NCI-H1694 (cell line): ENCODE results near the gene ATP5F1B.
A peak's percentile ranks its signal among the peaks of the same experiment; 100 is the strongest.
"Not testable (repeated sequence)": the region's sequence is repeated elsewhere in the genome, so short reads cannot be mapped to it uniquely, and the experiment has no call there.

Source experiments
- DNase-seq: peaks from one replicate; lab custom pipeline; 2025; lab: John Stamatoyannopoulos, UW

The ATP5F1B gene

DNA sequence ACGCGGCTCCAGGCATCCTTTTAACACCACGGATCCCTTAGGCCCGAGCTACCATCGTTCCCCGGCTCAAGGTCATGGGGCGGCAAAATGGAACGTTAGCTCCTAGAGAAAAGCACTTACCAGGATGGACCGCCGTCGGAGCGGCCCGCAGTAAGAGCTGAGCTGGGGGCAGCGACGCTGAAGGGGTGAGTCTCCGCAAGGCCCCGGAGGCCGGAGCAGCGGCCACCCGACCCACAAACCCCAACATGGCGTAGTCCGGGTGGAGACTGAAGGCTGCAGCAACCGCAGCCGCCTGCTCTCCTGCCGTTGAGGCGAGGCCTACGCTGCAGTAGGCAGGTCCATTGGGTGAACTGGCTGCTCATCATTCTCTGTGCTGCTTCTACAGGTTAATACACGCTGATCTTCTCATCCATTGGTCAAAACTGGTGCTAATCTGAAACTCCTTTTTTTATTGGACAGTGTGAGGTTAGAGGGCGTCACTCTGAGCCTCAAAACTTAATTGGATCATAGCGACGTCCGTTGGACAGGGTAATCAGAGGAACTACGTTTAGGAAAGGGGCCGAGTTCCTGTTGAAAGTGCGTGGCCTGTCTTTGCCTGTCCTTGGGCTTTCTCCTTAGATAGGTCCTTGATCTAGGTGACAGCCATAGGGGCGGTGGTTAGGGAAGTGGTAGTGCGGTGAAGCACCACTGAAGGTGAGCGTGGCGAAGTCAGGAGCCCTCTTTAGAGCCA is at the start of gene ATP5F1B:
TSS of gene ATP5F1B (minus strand) at position 268 of the 730 bp plus-strand sequence. CDS start at position 247, 21 bp downstream.
- peak; percentile 99 for DNase-seq

DNA sequence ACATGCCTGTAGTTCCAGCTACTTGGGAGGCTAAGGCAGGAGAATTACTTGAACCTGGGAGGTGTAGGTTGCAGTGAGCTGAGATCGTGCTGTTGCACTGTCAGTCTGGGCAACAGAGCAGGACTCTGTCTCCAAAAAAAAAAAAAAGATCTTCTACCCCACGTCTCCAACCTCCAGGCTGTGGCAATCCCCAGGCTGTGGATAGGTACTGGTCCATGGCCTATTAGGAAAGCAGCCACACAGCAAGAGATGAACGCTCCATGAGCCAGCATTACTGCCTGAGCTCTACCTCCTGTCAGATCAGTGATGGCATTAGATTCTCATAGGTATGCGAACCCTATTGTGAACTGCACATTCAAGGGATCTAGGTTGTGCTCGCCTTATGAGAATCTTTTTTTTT is 48.4 kb upstream of the ATP5F1B start:
- no peak for DNase-seq

DNA sequence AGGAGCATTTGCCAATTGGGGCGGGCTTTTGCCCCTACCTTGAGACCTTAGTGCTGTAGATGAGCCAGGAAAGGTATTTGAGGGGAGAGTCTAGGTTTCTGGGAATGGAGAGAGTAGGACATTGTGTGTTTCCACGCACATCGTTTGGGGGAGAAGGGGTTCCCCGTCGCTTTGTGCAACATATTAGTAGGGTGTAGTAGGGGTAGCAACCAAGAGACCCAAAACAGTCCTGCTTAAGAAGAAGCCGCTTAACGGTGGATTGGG is 43.0 kb upstream of the ATP5F1B start:
- DNase-seq, result no peak

DNA sequence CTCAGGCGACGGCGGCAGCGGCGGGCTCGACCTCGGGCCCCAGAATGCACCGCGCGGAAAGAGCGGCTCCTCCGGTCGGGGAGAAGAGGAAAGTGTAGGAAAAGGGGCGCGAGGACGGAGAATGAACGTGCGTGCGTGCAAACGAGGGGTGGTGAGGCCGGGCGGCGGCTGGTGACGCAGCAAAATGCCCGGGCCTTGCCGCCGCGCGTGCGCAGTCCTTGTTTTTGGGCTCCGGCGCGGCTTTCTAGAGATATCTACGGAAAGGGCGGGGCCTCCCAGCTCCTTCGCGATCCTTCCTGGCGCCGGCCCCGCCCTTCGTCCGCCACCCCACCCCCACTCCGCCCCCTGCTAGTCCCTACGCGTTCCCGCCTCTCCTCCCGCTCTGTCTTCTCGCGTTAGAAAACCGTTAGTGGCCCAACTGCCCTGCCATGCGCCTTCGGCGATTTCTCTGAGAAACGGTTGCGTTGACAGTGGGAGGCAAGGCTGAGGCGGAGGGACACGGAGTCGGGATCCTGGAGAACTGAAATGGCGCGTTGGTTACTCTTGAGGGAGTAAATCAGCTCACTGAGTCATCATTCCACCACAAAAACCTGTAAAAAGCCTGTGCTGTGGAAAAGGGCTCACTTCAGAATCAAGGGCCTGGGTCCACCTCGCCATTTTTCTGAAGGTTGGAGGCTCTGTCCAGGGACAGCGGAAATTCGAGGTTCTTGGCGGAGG is 42.5 kb upstream of the ATP5F1B start, which contains the start of gene PTGES3:
TSS of gene PTGES3 (minus strand) at position 156 of the 717 bp plus-strand sequence. CDS start 285 bp downstream, outside the sequence.
- DNase-seq, result peak; percentile 92

DNA sequence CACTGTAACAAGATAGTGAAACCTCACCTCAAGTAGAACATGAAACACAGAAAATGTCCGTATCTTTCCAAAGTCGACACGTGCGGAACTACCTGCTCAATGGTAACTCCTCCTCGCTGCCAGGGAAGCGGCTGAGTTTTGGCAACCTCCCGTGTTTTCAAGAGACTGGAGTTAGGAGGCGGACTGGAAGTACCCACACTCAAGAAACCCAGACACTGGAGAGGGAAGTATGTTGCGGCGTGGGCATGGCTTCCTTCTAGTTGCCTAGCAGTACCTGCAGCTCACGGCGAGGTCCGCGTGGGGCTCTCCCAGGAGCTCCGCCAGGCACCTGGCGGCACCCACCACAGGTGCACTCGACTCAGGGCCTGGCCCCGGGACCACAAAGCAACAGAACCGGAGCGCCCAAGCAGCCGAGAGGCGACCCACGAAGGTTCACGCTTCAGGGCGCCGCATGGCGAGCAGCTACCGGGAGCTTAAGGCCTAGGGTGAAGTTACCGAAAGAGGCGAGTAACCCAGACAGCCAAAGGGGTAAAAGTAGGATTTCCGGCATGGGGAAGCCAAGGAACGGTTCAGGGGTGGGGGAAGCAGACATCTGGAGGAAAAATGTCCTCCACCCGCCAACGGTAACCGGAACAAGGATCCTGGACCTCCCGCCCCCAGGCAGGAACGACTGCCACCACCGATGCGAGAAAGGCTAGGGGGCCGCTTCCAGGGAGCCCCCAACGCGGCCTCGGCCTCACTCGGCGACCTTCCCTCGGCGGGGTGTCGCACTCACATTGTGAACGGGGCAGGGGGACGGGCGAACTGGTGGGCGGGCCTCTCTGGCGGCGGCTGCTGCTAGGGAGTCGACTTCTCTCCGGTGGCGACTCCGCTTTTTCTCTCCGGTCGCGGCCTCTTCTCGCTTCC is 41.7 kb upstream of the ATP5F1B start:
- no peak for DNase-seq

DNA sequence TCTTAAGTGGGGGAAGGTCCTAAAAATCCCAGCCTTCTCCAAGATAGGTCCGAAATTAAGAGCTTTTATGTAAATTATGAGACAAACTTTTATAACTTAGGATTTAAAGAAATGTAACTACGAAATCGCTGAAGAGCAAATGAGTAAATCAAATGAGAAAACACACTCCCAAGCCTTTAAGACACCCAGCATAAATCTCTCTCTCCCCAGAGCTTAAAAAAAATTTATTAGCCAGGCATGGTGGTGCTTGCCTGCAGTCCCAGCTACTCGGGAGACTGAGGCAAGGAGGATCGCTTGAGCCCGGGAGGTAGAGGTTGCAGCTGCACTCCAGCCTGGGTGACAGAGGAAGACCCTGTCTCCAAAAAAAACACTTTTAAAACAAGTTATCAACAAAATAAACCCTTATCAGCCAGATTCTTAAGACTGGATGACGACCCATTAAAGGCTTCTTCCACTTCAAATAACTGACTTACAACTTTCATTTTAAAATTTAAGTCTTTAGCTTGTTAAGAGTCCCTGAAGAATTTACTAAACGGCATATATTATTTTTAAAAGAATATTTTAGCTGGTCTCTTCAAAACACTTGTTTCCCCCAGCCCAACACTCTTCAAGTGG is 39.1 kb upstream of the ATP5F1B start:
- DNase-seq, result no peak

DNA sequence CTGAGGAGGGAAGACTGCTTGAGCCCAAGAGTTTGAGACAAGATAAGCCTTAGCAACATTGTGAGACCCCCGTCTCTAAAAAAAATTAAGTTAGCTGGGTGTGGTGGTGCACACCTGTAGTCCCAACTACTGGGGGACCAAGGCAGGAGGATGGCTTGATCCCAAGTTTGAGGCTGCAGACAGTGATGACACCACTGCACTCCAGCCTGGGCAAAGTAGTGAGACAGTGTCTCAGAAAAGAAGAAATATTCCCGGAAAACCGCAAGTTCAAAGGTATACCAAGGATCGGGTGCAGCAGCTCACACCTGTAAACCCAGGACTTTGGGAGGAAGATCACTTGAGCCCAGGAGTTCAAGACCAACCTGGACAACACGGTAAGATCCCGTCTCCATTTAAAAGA is 36.5 kb upstream of the ATP5F1B start:
- no peak for DNase-seq

DNA sequence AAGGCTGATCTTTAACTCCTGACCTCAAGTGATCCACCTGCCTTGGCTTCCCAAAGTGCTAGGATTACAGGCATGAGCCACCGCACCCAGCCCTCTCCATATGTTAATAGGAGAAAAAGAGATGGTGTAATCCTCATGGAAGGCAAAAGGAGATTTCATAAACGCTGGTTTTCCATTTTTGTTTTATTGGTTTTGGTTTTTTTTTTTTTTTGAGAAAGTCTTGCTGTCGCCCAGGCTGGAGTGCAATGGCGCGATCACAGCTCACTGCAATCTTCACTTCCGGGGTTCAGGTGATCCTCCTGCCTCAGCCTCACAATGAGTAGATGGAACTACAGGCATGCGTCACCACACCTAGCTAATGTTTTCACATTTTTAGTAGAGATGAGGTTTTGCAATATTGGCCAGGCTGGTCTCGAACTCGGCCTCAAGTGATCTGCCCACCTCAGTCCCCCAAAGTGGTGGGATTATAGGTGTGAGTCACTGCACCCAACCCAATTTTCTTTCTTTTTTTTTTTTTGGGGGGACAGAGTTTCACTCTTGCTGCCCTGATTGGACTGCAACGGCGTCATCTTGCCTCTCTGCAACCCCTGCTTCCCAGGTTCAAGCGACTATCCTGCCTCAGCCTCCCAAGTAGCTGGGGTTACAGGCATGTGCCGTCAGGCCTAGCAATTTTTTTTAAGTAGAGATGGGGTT is 34.2 kb upstream of the ATP5F1B start:
- DNase-seq, result no peak

DNA sequence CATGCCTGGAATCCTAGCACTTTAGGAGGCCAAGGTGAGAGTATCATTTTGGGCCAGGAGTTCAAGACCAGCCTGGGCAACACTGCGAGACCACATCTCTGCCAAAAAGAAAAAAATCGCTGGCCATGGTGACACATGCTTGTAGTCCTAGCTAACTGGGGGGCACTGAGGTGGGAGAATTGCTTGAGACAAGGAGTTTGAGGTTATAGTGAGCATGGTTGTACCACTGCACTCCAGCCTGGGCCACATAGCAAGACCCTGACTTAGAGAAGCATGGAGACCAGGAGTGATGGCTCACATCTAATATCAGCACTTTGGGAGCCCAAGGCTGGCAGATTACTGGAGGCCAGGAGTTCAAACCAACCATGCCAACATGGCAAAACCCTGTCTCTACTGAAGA is 33.1 kb upstream of the ATP5F1B start:
- no peak for DNase-seq

DNA sequence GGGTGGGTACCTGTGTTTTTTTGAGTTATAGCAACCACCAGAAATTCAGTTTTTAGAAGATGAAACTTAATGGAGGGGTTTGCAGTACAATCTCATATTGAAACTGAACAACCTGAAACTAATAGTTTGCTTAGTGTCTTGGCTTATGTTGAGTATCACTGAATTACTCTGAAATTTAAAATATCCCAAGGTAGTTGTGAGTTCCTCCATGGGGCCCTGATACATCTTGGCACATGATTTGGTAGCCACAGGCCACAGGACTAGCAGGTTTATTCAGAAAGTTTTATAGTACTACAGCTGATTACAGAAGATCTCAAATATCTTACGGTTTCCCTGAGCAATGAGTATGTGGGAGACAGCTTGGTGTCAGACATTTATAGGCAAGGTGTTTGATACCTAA is 31.9 kb upstream of the ATP5F1B start:
- DNase-seq, result no peak

DNA sequence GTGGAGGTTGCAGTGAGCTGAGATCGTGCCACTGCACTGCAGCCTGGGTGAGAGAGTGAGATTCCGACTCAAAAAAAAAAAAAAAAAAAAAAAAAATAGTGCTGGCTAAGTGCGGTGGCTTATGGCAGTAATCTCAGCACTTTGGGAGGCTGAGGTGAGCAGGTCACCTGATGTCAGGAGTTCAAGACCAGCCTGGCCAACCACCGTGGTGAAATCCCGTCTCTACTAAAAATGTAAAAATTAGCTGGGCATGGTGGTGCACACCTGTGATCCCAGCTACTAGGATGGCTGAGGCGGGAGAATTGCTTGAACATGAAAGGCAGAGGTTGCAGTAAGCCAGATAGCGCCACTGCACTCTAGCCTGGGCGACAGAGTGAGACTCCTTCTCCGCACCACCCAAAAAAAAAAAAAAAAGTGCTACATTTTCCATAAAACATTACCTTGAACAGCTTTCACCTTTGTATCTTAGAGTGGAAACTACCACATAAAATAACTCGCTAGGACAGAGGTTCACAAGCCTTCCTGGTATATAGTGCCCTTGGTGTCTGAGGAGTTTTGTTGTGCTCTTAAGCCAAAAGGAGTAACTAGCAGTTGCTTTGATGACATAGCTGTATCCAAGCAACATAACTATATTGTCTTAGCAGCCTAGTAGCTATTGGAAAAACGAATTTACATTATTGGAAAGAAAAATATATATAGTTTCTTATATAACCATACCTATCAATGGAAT is 31.2 kb upstream of the ATP5F1B start:
- DNase-seq, result no peak

DNA sequence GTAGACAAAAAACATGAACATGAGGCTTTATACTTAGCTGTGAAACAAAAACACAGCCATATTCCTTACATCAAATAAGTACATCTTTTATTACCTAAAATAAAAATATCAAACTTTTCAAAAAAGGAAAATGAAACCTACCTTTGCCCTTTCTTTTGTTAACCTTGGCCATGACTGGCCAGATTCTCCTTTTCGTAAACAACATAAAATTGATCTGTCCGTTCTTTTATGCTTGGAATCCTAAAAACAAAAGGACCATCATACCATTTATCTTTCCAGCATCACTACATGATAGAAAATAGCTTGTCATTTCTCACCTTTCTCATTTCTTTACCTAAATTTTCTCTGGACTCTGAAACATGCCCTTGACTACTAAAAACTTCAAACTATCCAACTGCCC is 25.8 kb upstream of the ATP5F1B start:
- no peak for DNase-seq

DNA sequence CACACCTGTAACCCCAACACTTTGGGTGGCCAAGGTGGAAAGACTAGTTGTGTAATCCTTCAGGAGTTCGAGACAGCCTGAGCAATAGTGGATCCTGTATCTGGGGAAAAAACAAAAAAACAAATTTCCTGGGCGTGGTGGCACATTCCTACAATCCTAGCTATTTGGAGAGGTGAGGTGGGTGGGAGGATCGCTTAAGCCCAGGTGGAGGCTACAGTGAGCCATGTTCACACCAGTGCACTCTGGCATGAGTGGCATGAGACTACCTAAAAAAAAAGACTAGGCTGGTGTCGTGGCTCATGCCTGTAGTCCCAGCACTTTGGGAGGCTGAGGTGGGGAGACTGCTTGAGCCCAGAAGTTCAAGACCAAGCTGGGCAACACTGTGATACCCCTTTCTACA is 25.1 kb upstream of the ATP5F1B start:
- no peak for DNase-seq

DNA sequence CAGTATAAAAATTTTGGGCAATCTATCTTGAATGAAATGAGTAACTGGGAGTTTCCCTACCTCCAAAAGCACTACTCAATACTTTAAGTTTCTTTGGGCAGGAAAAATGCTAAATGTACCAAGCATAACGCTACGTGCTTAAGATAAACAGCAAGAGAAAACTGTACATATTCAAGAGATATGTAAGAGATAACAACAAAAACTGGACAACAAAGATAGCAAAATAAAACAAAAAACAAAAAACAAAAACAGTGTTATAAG is 22.3 kb upstream of the ATP5F1B start:
- no peak for DNase-seq

DNA sequence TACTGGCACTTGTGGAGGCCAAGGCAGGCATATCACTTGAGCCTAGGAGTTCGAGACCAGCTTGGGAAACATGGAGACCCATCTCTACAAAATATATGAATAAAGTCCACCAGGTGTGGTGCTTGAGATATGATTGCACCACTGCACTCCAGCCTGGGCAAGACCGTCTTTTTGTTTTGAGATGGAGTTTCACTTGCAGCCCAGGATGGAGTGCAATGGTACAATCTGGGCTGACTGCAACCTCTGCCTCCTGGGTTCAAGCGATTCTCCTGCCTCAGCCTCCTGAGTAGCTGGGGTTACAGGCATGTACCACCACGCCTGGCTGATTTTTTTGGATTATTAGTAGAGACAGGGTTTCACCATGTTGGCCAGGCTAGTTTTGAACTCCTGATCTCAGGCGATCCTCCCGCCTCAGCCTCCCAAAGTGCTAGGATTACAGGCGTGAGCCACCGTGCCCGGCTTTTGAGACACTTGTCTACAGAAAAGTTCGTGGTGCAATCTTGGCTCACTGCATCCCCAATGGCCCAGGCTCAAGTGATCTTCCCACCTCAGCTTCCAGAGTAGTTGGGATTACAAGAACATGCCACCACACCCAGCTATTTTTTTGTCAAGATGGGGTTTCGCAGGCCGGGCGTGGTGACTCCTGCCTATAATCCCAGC is 16.3 kb upstream of the ATP5F1B start:
- no peak for DNase-seq

DNA sequence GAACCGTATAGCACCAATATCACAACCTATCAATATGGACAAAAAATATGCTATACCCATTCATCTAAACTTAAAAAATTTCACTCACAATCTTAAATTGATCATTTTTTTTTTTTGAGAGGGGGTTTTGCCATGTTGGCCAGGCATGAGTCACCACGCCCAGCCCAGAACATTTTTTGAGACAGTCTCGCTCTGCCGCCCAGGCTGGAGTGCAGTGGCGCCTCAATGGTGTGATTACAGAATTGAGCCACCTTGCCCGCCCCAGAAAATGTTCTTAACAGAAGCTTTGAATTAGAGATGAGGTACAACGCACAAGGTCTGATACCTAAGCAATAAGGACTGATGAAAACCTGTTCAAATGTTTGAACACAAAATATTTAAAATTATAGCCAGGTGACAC is 15.8 kb upstream of the ATP5F1B start:
- no peak for DNase-seq

DNA sequence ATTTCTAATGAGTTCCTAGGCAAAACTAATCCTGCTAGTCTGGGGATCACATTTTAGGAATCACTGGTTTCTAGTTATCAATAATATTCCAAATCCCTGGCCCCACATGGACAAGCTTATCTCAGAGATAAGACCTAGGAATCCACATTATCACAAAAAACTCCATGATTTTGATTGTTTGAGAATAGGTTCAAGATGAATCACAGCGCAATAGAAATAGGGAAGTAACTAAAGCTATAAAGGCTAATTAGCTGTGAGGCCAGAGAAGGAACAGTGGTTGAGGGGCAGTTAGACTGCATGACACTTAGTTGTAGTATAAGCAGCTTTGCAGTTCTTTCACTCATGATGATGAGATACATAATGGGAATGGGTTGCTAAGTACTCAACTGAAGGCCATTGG is 13.1 kb upstream of the ATP5F1B start:
- DNase-seq, result no peak

DNA sequence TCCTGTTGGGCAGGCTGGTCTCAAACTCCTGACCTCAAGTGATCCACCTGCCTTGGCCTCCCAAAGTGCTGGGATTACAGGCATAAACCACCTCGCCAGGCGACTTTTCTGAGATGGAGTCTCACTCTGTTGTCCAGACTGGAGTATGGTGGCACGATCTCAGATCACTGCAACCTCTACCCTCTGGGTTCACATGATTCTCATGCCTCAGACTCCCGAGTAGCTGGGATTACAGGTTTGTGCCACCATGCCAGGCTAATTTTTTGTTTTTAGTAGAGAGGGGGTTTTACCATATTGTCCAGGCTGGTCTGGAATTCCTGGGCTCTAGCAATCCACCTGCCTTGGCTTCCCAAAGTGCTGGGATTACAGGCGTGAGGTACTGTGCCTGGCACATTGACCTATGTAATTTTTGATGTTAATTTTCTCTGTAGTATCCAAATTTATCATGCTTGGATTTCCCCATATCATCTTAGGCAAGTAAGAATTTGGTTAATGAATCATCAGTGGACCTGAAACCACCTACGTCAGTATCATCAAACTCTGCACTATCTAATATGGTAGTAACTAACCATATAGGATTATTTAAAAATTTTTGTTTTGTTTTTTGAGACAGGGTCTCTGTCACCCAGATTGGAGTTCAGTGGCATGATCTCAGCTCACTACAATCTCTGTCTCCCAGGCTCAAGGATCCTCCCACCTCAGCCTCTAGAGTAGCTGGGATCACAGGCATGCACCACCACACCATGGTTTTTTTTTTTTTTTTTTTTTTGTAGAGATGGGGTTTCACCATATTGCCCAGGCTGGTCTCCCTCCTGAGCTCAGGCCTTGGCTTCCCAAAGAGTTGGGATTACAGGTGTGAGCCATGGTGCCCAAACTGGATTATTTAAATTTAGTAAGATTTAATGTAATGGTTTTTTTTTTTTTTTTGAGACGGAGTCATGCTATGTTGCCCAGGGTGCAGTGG is 11.9 kb upstream of the ATP5F1B start:
- DNase-seq, result no peak

DNA sequence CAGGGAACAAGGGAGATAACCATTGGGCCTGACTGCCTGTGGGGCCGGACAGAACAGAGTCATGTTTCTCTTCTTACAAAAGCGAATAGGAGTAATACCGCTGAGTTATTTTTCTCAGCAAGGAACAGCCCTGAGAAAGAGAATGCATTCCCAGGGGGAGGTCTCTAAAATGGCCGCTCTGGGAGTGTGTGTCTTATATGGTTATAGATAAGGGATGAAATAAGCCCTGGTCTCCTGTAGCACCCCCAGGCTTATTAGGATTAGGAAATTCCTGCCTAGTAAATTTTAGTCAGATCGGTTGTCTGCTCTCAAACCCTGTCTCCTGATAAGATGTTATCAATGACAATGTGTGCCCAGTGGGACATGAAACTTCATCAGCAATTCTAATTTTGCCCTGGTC is 8.0 kb upstream of the ATP5F1B start:
- not testable (repeated sequence) for DNase-seq

DNA sequence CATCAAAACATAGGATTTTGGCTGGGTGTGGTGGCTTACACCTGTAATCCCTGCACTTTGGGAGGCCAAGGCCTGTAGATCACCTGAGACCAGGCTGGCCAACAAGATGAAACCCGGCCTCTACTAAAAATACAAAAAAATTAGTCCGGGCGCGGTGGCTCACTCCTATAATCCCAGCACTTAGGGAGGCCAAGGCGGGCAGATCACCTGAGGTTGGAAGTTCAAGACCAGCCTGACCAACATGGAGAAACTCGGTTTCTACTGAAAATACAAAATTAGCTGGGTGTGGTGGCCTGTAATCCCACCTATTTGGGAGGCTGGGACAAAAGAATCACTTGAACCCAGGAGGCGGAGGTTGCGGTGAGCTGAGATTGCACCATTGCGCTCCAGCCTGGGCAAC is 2.2 kb upstream of the ATP5F1B start:
- not testable (repeated sequence) for DNase-seq
